Fibroblast of lung (primary cell): ENCODE results near the gene RAPGEF4. TPM values are rescaled to one million over a fixed set of nuclear protein-coding genes. Genes with fewer than 3 reads are reported as not detected.
A peak's percentile ranks its signal among the peaks of the same experiment; 100 is the strongest.

Source experiments
- DNase-seq, 2 donors: peaks; one replicate each; pipeline versions ENCODE4 v3.0.0 to v3.0.0-alpha.2; 2010; ENCODE audit warnings: low read depth in 2 of 2
- H2AFZ ChIP-seq: 2 replicates; pipeline ENCODE4 v1.5.1; 2012; ENCODE audit warnings: low read length, control low read depth, inconsistent platforms
- H3K27ac ChIP-seq: 2 replicates; pipeline ENCODE4 v1.5.1; 2011; ENCODE audit warnings: low read length, control low read depth; ENCODE audit not compliant: insufficient read depth
- H3K27me3 ChIP-seq: 2 replicates; pipeline ENCODE4 v1.5.1; 2011; ENCODE audit warnings: mild to moderate bottlenecking, low read length; ENCODE audit not compliant: control insufficient read depth, insufficient read depth
- H3K36me3 ChIP-seq: 2 replicates; pipeline ENCODE4 v1.5.1; 2011; ENCODE audit warnings: low read length; ENCODE audit not compliant: control insufficient read depth, insufficient read depth
- H3K4me1 ChIP-seq: 2 replicates; pipeline ENCODE4 v1.5.1; 2011; ENCODE audit warnings: low read length; ENCODE audit not compliant: control insufficient read depth, insufficient read depth; ENCODE audit errors: extremely low read depth
- H3K4me2 ChIP-seq: 2 replicates; pipeline ENCODE4 v1.5.1; 2011; ENCODE audit warnings: low read length, control low read depth; ENCODE audit not compliant: insufficient read depth; ENCODE audit errors: extremely low read depth
- H3K4me3 ChIP-seq, 4 experiments: fragments of 200-600 bp in 1 of 4; sonication (generic) in 1 of 4; replicated peaks in 1 of 4; 2 replicates each; pipeline ENCODE4 v1.5.1; 2011 to 2016; ENCODE audit warnings: low read length in 4 of 4, low read depth in 3 of 4, mild to moderate bottlenecking in 3 of 4, control low read depth in 2 of 4, inconsistent platforms in 1 of 4, mixed read lengths in 1 of 4; ENCODE audit not compliant: insufficient read depth in 1 of 4; ENCODE audit errors: control extremely low read depth in 1 of 4
- H3K79me2 ChIP-seq: 2 replicates; pipeline ENCODE4 v1.5.1; 2012; ENCODE audit warnings: mild to moderate bottlenecking, low read length, inconsistent platforms; ENCODE audit not compliant: control insufficient read depth, insufficient read depth
- H3K9ac ChIP-seq: 2 replicates; pipeline ENCODE4 v1.5.1; 2011; ENCODE audit warnings: mild to moderate bottlenecking, low read length, control low read depth; ENCODE audit not compliant: insufficient read depth
- H3K9me3 ChIP-seq: 2 replicates; pipeline ENCODE4 v1.5.1; 2012; ENCODE audit warnings: low read depth, low read length; ENCODE audit not compliant: control insufficient read depth, insufficient read depth
- H4K20me1 ChIP-seq: 2 replicates; pipeline ENCODE4 v1.5.1; 2011; ENCODE audit warnings: low read length; ENCODE audit not compliant: control insufficient read depth, insufficient read depth; ENCODE audit errors: extremely low read depth
- CTCF ChIP-seq, 2 donors: IDR thresholded peaks in 1 of 2; conservative IDR thresholded peaks in 1 of 2; 1 replicate in 1 of 2; 2 replicates in 1 of 2; pipeline ENCODE4 v1.5.1; 2011 to 2012; ENCODE audit warnings: low read length in 2 of 2, control low read depth in 1 of 2, inconsistent platforms in 1 of 2, low read depth in 1 of 2, mild to moderate bottlenecking in 1 of 2
- EZH2 ChIP-seq: IDR thresholded peaks from 2 replicates; pipeline ENCODE4 v1.5.1; 2012; ENCODE audit warnings: low read length, control low read depth, mild to moderate bottlenecking; ENCODE audit errors: missing control alignments
- polyA plus RNA-seq, 2 donors: library from polyadenylated mRNA; depleted of rRNA in 1 of 2; stranded (reverse) in 1 of 2; unstranded in 1 of 2; fragments of >200 nt; gene quantifications; 2 replicates each; pipeline ENCODE4 v1.2.1, GENCODE V29; 2011 to 2012; ENCODE audit warnings: missing spikeins in 1 of 2
- total RNA-seq: library from RNA; depleted of rRNA; stranded (reverse); fragments of >200 nt; gene quantifications from 2 replicates; pipeline ENCODE4 v1.2.1, GENCODE V29; 2014

Gene RAPGEF4
- total and polyA plus RNA-seq, 2 donors (not counting 1 experiment from before 2014, with no cell fraction given): 0.51 to 3.0 TPM

- no peak overlapping the region for H3K4me2 ChIP-seq
- no peak overlapping the region for H2AFZ ChIP-seq
- no peaks in the 10 kb centered on the region for H4K20me1 ChIP-seq
- H3K79me2 ChIP-seq: no peaks in the 10 kb centered on the region
- no peaks in the 10 kb centered on the region for H3K9me3 ChIP-seq
- no peaks in the 10 kb centered on the region for H3K36me3 ChIP-seq
- no peaks in the 10 kb centered on the region for H3K4me1 ChIP-seq
- no peak for DNase-seq
- H3K9ac ChIP-seq: no peak overlapping the region
- no peak overlapping the region for H3K4me3 ChIP-seq
- no peak for TF ChIP-seq CTCF (conservative IDR thresholded peaks at IDR 0.05 in 1 of 2, IDR thresholded peaks at IDR 0.05 in 1 of 2; ENCODE audit: low read depth in 1 of 2, low read length in 2 of 2)
- TF ChIP-seq EZH2: no peak
- H3K27me3 ChIP-seq: peaks cover 5% of the 10 kb centered on the region
- no peak overlapping the region for H3K27ac ChIP-seq
Measured at GRCh38 chr2:172919732-172920131, 184.1 kb downstream of the RAPGEF4 start.

GRCh38 chr2:172921532-172922236 is 186.0 kb downstream of the RAPGEF4 start:
- Histone ChIP-seq H3K27ac (no peak overlapping the region), H3K4me2 (no peak overlapping the region), H3K36me3 (no peaks in the 10 kb centered on the region), H3K27me3 (peaks cover 5% of the 10 kb centered on the region), H3K79me2 (no peaks in the 10 kb centered on the region), H3K4me1 (no peaks in the 10 kb centered on the region), H3K9me3 (no peaks in the 10 kb centered on the region), H3K9ac (no peak overlapping the region), H3K4me3 (no peak overlapping the region), H4K20me1 (no peaks in the 10 kb centered on the region), H2AFZ (no peak overlapping the region)
- peak; percentile 60 to 78 for DNase-seq
- no peak for TF ChIP-seq EZH2
- TF ChIP-seq CTCF (conservative IDR thresholded peaks at IDR 0.05 in 1 of 2, IDR thresholded peaks at IDR 0.05 in 1 of 2; ENCODE audit: low read depth in 1 of 2, low read length in 2 of 2): no peak

GRCh38 chr2:172922306-172922705 is 186.7 kb downstream of the RAPGEF4 start:
- no peaks in the 10 kb centered on the region for H3K9me3 ChIP-seq
- no peak overlapping the region for H2AFZ ChIP-seq
- H3K36me3 ChIP-seq: no peaks in the 10 kb centered on the region
- H3K4me2 ChIP-seq: no peak overlapping the region
- H3K27ac ChIP-seq: no peak overlapping the region
- no peaks in the 10 kb centered on the region for H4K20me1 ChIP-seq
- H3K27me3 ChIP-seq: peaks cover 5% of the 10 kb centered on the region
- H3K4me3 ChIP-seq: no peak overlapping the region
- TF ChIP-seq EZH2 (no peak), CTCF (conservative IDR thresholded peaks at IDR 0.05 in 1 of 2, IDR thresholded peaks at IDR 0.05 in 1 of 2; ENCODE audit: low read depth in 1 of 2, low read length in 2 of 2) (no peak)
- H3K9ac ChIP-seq: no peak overlapping the region
- no peaks in the 10 kb centered on the region for H3K79me2 ChIP-seq
- no peaks in the 10 kb centered on the region for H3K4me1 ChIP-seq
- DNase-seq: peak in 1 of 2 donors; percentile 22
